ENCODE data around the gene TNFSF4. TPM values are rescaled to one million over a fixed set of nuclear protein-coding genes. Genes with fewer than 3 reads are reported as not detected.

The TNFSF4 gene
- total RNA-seq, 1 experiment from 2014 or later, result 0.89 TPM

DNA sequence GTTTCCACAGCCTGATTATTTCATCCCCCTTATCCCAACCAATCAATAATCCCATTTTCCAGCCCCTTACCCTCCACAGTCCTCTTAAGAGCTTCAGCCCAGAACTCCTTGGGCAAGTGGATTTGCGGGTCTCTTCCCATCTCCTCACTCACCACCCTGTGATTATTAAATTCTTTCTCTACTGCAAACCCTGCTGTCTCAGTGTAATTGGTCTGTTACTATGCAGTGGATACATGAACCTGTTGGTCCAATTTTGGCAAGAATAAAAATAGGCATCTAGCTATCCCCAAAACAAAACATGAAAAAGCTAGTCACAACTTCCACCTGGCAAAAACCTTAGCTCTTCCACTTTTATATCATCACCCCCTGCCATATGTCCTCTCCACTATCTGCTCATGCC, 36.2 kb upstream of the TNFSF4 start:
- intact Hi-C loops (cut with micrococcal nuclease), result no loop called here
- peaks cover 0 to 17% of the 10 kb centered on the region in 2 experiments; a peak in 1 of 4 replicates for H3K9me3 ChIP-seq (ENCODE audit: control insufficient read depth in 1 of 2, insufficient read depth in 1 of 2, low read depth in 1 of 2, low read length in 2 of 2)
- no peak overlapping the region for H3K4me3 ChIP-seq (replicated peaks in 1 of 2; ENCODE audit: low read depth in 1 of 2, low read length in 2 of 2)
- H4K20me1 ChIP-seq (ENCODE audit: insufficient read depth), result no peaks in the 10 kb centered on the region
- no peak overlapping the region for H3K9ac ChIP-seq (ENCODE audit: low read length)
- TF ChIP-seq YY1 (IDR thresholded peaks at IDR 0.05; ENCODE audit: extremely low read depth, insufficient replicate concordance, low read depth, low read length) (no peak), EGR1 (IDR thresholded peaks at IDR 0.05; ENCODE audit: low read depth) (no peak), JUND (IDR thresholded peaks at IDR 0.05) (no peak), POLR2A (IDR thresholded peaks at IDR 0.05; ENCODE audit: borderline replicate concordance, extremely low read depth, insufficient read depth, insufficient read length) (no peak), CTCF (IDR thresholded peaks at IDR 0.05 in 2 of 3, conservative IDR thresholded peaks at IDR 0.05 in 1 of 3; ENCODE audit: borderline replicate concordance in 1 of 3, insufficient read depth in 1 of 3, low read depth in 2 of 3, low read length in 2 of 3) (no peak)
- TF ChIP-seq, protein P1, sequence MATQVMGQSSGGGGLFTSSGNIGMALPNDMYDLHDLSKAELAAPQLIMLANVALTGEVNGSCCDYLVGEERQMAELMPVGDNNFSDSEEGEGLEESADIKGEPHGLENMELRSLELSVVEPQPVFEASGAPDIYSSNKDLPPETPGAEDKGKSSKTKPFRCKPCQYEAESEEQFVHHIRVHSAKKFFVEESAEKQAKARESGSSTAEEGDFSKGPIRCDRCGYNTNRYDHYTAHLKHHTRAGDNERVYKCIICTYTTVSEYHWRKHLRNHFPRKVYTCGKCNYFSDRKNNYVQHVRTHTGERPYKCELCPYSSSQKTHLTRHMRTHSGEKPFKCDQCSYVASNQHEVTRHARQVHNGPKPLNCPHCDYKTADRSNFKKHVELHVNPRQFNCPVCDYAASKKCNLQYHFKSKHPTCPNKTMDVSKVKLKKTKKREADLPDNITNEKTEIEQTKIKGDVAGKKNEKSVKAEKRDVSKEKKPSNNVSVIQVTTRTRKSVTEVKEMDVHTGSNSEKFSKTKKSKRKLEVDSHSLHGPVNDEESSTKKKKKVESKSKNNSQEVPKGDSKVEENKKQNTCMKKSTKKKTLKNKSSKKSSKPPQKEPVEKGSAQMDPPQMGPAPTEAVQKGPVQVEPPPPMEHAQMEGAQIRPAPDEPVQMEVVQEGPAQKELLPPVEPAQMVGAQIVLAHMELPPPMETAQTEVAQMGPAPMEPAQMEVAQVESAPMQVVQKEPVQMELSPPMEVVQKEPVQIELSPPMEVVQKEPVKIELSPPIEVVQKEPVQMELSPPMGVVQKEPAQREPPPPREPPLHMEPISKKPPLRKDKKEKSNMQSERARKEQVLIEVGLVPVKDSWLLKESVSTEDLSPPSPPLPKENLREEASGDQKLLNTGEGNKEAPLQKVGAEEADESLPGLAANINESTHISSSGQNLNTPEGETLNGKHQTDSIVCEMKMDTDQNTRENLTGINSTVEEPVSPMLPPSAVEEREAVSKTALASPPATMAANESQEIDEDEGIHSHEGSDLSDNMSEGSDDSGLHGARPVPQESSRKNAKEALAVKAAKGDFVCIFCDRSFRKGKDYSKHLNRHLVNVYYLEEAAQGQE (IDR thresholded peaks at IDR 0.05; ENCODE audit: low read depth), result no peak
- TF ChIP-seq, protein P2, sequence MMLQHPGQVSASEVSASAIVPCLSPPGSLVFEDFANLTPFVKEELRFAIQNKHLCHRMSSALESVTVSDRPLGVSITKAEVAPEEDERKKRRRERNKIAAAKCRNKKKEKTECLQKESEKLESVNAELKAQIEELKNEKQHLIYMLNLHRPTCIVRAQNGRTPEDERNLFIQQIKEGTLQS (IDR thresholded peaks at IDR 0.05), result no peak
- no TSS peak for BruUV-seq (replicated peaks)
- H3K9me2 ChIP-seq (ENCODE audit: insufficient read depth), result no peaks in the 10 kb centered on the region
- H2AFZ ChIP-seq (ENCODE audit: low read depth, low read length, poor library complexity, severe bottlenecking), result no peak overlapping the region
- no peaks in the 10 kb centered on the region for H3K4me1 ChIP-seq (ENCODE audit: control insufficient read depth in 1 of 2, insufficient read depth in 2 of 2, low read length in 2 of 2)
- no peaks in the 10 kb centered on the region for H3K79me2 ChIP-seq (ENCODE audit: insufficient read depth, low read length)
- no peak overlapping the region for H3K27ac ChIP-seq (ENCODE audit: low read depth, low read length)
- no peak for DNase-seq (ENCODE audit: low read depth, low spot score)
- POLR2A ChIA-PET, result no interaction called here
- ATAC-seq, result no peak
- no peaks in the 10 kb centered on the region for H3K36me3 ChIP-seq (ENCODE audit: control insufficient read depth in 1 of 2, insufficient read depth in 2 of 2, low read length in 2 of 2)
- CTCF ChIA-PET, result no interaction called here
- no peak overlapping the region for H3K4me2 ChIP-seq (ENCODE audit: low read length)
- RAD21 ChIA-PET (ENCODE audit: low non-redundant PET in 1 of 2, low total read pairs in 2 of 2, uncharacterized antibody in 2 of 2, unreplicated experiment in 2 of 2), result no interaction called here
- H3K27me3 ChIP-seq (ENCODE audit: insufficient read depth, low read length), result no peaks in the 10 kb centered on the region
